ENCODE data around the gene FALEC. TPM values are rescaled to one million over a fixed set of nuclear protein-coding genes. Genes with fewer than 3 reads are reported as not detected.
A peak's percentile ranks its signal among the peaks of the same experiment; 100 is the strongest.

The FALEC gene
- total and polyA plus RNA-seq, 9 of the 15 experiments (the other 6 are each of a cell fraction or from before 2014, with no cell fraction given): 0.15 to 1.8 (median 0.53) TPM; not detected in 5

DNA sequence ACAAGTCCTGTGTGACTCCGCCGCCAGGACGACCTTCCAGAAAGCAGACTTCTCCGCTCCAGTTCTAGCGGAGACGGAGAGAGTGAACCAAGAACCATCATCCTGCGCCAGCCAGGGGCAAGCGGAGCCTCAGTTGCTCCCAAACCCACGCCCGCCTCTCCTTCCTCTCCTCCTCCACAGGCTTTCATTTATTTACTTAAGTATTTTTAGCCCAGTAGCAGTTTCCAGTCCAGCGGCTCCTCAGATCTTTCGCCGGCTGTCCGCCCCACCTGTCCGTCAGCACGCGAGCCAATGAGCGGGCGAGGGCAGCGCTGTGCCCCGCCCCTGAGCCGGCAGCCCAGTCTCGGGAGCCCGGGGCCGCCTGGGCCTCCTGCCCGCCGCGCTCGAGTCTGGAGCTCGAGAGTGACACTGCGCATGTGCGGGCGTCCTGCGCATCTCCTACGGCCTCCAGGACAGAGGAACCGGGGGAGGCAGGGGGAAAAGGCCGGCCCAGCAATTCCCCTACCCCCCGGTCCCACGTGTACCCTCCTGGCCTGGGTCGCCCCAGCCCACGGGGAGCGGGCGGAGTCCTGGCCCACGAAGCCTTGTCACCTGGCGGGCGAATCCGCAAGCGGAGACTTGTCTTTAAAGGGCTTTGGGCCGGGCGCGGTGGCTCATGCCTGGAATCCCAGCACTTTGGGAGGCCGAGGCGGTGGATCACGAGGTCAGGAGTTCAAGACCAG, at the start of gene FALEC (continued):
- TF ChIP-seq, protein P1, sequence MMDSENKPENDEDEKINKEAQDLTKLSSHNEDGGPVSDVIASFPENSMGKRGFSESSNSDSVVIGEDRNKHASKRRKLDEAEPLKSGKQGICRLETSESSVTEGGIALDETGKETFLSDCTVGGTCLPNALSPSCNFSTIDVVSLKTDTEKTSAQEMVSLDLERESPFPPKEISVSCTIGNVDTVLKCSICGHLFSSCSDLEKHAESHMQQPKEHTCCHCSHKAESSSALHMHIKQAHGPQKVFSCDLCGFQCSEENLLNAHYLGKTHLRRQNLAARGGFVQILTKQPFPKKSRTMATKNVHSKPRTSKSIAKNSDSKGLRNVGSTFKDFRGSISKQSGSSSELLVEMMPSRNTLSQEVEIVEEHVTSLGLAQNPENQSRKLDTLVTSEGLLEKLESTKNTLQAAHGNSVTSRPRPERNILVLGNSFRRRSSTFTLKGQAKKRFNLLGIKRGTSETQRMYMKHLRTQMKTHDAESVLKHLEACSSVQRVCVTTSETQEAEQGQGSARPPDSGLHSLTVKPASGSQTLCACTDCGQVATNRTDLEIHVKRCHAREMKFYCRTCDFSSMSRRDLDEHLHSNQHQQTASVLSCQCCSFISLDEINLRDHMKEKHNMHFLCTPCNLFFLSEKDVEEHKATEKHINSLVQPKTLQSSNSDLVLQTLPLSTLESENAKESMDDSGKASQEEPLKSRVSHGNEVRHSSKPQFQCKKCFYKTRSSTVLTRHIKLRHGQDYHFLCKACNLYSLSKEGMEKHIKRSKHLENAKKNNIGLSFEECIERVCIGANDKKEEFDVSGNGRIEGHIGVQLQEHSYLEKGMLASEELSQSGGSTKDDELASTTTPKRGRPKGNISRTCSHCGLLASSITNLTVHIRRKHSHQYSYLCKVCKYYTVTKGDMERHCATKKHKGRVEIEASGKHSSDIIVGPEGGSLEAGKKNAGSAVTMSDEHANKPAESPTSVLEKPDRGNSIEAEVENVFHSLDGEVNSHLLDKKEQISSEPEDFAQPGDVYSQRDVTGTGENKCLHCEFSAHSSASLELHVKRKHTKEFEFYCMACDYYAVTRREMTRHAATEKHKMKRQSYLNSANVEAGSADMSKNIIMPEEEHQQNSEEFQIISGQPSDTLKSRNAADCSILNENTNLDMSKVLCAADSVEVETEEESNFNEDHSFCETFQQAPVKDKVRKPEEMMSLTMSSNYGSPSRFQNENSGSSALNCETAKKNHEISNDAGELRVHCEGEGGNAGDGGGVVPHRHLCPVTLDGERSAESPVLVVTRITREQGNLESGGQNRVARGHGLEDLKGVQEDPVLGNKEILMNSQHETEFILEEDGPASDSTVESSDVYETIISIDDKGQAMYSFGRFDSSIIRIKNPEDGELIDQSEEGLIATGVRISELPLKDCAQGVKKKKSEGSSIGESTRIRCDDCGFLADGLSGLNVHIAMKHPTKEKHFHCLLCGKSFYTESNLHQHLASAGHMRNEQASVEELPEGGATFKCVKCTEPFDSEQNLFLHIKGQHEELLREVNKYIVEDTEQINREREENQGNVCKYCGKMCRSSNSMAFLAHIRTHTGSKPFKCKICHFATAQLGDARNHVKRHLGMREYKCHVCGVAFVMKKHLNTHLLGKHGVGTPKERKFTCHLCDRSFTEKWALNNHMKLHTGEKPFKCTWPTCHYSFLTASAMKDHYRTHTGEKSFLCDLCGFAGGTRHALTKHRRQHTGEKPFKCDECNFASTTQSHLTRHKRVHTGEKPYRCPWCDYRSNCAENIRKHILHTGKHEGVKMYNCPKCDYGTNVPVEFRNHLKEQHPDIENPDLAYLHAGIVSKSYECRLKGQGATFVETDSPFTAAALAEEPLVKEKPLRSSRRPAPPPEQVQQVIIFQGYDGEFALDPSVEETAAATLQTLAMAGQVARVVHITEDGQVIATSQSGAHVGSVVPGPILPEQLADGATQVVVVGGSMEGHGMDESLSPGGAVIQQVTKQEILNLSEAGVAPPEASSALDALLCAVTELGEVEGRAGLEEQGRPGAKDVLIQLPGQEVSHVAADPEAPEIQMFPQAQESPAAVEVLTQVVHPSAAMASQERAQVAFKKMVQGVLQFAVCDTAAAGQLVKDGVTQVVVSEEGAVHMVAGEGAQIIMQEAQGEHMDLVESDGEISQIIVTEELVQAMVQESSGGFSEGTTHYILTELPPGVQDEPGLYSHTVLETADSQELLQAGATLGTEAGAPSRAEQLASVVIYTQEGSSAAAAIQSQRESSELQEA (IDR thresholded peaks at IDR 0.05; ENCODE audit: low read depth): no peak
- TF ChIP-seq ADNP (tag; IDR thresholded peaks at IDR 0.05) (no peak; the same call in none of the 2 replicates), CBX1 (IDR thresholded peaks at IDR 0.05; ENCODE audit: low read depth) (0 out of 2 replicates have a peak, but pooled peaks have one; percentile 26), ATF7 (IDR thresholded peaks at IDR 0.05) (peak; percentile 36), SMAD1 (IDR thresholded peaks at IDR 0.05; ENCODE audit: low read depth, low read length, partially characterized antibody) (no peak), TOE1 (IDR thresholded peaks at IDR 0.05; ENCODE audit: borderline replicate concordance) (peak; percentile 78), TOE1 (CRISPR knock-in tag; IDR thresholded peaks at IDR 0.05; ENCODE audit: borderline replicate concordance, low read depth) (no peak), ZNF583 (CRISPR knock-in tag; IDR thresholded peaks at IDR 0.05) (0 out of 2 replicates have a peak, but pooled peaks have one; percentile 74), ZNF175 (CRISPR knock-in tag; IDR thresholded peaks at IDR 0.05; ENCODE audit: low read depth) (no peak), ZNF589 (CRISPR knock-in tag; IDR thresholded peaks at IDR 0.05; ENCODE audit: low read depth) (no peak), ARNT (IDR thresholded peaks at IDR 0.05) (0 out of 4 replicates have a peak, but pooled peaks of 1 of the 2 experiments have one; percentile 15), KDM1A (IDR thresholded peaks at IDR 0.05) (no peak), HDGF (IDR thresholded peaks at IDR 0.05) (no peak)
- TF ChIP-seq, protein P2, sequence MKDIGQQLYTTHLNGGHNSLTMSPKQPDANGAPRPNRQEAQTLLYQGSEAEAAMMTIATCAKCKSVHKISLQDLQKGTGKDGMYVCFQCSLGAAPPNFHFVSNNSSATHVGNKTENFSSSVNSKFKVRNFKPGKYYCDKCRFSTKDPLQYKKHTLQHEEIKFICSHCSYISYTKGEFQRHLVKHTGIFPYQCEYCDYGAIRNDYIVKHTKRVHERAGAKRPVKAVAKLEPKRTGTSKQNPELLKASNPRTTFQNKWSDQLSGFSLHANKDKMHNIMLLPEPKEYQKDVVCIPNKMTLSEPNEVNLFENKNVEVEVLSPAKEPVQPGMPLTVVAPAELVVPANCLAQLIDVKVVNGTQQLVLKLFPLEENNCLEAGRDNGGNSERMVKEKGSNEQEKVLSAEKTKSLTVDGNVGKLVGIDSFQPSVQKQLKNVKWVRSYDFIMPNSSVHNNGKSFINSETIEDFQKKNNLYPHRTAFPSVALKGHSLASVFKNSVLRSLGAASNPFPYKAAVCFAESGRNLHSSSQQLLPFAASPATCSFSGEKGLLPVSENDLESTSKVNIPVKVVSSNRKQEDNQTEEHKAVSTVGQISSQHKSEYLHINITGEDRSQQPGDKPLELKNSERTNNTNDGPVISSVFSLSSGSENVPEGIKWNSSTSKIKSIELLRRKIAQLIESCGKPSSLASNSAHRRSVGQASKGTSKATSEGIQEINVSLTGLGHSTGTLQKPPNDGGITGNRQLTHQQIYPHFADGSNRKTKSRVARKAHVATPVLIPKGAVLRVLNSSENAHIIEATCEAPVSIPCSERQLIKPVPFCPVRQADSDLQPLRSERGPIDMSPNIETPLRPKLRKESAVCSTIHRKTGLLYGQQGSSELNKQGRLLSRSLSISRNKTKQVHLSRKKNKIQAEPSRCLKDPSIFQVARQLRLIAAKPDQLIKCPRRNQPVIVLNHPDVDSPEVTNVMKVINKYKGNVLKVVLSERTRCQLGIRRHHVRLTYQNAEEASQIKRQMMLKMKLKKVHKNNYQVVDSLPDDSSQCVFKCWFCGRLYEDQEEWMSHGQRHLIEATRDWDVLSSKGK (CRISPR knock-in tag; IDR thresholded peaks at IDR 0.05): no peak
- TF ChIP-seq, protein P3, sequence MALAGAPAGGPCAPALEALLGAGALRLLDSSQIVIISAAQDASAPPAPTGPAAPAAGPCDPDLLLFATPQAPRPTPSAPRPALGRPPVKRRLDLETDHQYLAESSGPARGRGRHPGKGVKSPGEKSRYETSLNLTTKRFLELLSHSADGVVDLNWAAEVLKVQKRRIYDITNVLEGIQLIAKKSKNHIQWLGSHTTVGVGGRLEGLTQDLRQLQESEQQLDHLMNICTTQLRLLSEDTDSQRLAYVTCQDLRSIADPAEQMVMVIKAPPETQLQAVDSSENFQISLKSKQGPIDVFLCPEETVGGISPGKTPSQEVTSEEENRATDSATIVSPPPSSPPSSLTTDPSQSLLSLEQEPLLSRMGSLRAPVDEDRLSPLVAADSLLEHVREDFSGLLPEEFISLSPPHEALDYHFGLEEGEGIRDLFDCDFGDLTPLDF (CRISPR knock-in tag; IDR thresholded peaks at IDR 0.05): peak; percentile 49; the same call in 1 of the 2 replicates

Data from K562 (cell line).